Chondrocyte (in vitro differentiated cells): Measurements from ENCODE around the gene ELOB. TPM values are rescaled to one million over a fixed set of nuclear protein-coding genes. Genes with fewer than 3 reads are reported as not detected.

ENCODE experiments used
- DNase-seq: peaks from one replicate; pipeline ENCODE4 v3.0.0; 2021; ENCODE audit warnings: mixed read lengths, low spot score
- H3K27ac Mint-ChIP-seq: one replicate; pipeline ENCODE4 v1.8.0; 2021; ENCODE audit warnings: mild to moderate bottlenecking, moderate library complexity, mixed read lengths; ENCODE audit not compliant: unreplicated experiment
- H3K27me3 Mint-ChIP-seq: 2 replicates; pipeline ENCODE4 v1.8.0; 2021; ENCODE audit warnings: low read depth, mixed read lengths
- H3K36me3 Mint-ChIP-seq: 2 replicates; pipeline ENCODE4 v1.8.0; 2021; ENCODE audit warnings: low read depth, mixed read lengths
- H3K4me1 Mint-ChIP-seq: 2 replicates; pipeline ENCODE4 v1.8.0; 2021; ENCODE audit warnings: low read depth, mild to moderate bottlenecking, mixed read lengths
- H3K4me3 Mint-ChIP-seq: one replicate; pipeline ENCODE4 v1.8.0; 2021; ENCODE audit warnings: mild to moderate bottlenecking, moderate library complexity, mixed read lengths; ENCODE audit not compliant: unreplicated experiment
- H3K9me3 Mint-ChIP-seq: 2 replicates; pipeline ENCODE4 v1.8.0; 2021; ENCODE audit warnings: low read depth, mixed read lengths
- total RNA-seq: library from RNA; stranded (reverse); gene quantifications from 3 replicates; pipeline ENCODE4 v1.2.1, GENCODE V29; 2021
- TF ChIP-seq, protein P1 (sequence below): fragments of 200-600 bp; sonication (generic); IDR thresholded peaks from 2 replicates; pipeline ENCODE4 v1.5.0; 2021; ENCODE audit warnings: antibody characterized with exemption, mild to moderate bottlenecking, moderate library complexity

The ELOB gene
- total RNA-seq, 1 donor from 2014 or later: 205 TPM

DNA sequence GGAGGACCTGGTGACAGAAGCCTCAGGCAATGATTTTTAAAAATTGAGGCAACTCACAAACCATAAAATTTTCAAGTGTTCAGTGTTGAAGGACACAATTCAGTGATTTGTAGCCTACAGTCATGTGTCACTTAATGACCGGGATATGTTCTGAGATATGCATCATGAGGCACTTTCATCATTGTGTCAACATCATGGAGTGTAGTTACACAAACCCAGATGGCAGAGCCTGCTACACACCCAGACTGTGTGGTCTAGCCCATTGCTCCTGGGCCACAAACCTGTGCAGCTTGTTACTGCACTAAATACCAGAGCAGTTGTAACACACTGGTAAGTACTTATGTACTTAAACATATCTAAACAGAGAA is 22.8 kb upstream of the ELOB start:
- no peaks in the 10 kb centered on the region for H3K4me1 Mint-ChIP-seq
- peaks cover 3% of the 10 kb centered on the region for H3K36me3 Mint-ChIP-seq
- no peak for DNase-seq
- H3K27ac Mint-ChIP-seq: no peak overlapping the region
- peaks cover 5% of the 10 kb centered on the region for H3K27me3 Mint-ChIP-seq
- H3K4me3 Mint-ChIP-seq: no peak overlapping the region
- TF ChIP-seq, protein P1, sequence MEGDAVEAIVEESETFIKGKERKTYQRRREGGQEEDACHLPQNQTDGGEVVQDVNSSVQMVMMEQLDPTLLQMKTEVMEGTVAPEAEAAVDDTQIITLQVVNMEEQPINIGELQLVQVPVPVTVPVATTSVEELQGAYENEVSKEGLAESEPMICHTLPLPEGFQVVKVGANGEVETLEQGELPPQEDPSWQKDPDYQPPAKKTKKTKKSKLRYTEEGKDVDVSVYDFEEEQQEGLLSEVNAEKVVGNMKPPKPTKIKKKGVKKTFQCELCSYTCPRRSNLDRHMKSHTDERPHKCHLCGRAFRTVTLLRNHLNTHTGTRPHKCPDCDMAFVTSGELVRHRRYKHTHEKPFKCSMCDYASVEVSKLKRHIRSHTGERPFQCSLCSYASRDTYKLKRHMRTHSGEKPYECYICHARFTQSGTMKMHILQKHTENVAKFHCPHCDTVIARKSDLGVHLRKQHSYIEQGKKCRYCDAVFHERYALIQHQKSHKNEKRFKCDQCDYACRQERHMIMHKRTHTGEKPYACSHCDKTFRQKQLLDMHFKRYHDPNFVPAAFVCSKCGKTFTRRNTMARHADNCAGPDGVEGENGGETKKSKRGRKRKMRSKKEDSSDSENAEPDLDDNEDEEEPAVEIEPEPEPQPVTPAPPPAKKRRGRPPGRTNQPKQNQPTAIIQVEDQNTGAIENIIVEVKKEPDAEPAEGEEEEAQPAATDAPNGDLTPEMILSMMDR: no peak
- peaks cover 16% of the 10 kb centered on the region for H3K9me3 Mint-ChIP-seq

DNA sequence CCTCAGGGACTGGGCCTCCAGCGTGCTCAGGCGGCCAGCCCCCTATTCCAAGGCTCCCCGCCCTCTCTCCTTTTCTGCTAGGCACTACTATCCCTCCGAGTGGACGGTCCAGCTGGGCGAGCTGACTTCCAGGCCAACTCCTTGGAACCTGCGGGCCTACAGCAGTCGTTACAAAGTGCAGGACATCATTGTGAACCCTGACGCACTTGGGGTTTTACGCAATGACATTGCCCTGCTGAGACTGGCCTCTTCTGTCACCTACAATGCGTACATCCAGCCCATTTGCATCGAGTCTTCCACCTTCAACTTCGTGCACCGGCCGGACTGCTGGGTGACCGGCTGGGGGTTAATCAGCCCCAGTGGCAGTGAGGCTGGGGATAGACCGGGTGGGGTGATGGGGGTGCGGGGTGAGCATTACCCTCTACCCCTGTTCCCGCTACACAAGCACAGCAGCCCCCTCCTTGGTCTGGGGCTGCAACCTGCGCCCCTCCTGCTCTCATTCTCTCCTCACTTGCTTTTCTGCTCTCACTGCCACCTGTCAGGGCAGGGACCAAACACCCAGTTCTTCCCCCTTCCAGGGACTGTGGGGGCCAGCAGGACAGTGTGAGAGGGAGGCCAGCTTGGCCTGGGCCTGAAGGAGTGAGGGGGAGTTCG is 22.3 kb upstream of the ELOB start:
- Mint-ChIP-seq H3K9me3 (peaks cover 15% of the 10 kb centered on the region), H3K4me3 (no peak overlapping the region), H3K27ac (no peak overlapping the region), H3K36me3 (peaks cover 3% of the 10 kb centered on the region), H3K4me1 (no peaks in the 10 kb centered on the region), H3K27me3 (peaks cover 9% of the 10 kb centered on the region)
- TF ChIP-seq, protein P1: no peak
- peak; percentile 63 for DNase-seq

DNA sequence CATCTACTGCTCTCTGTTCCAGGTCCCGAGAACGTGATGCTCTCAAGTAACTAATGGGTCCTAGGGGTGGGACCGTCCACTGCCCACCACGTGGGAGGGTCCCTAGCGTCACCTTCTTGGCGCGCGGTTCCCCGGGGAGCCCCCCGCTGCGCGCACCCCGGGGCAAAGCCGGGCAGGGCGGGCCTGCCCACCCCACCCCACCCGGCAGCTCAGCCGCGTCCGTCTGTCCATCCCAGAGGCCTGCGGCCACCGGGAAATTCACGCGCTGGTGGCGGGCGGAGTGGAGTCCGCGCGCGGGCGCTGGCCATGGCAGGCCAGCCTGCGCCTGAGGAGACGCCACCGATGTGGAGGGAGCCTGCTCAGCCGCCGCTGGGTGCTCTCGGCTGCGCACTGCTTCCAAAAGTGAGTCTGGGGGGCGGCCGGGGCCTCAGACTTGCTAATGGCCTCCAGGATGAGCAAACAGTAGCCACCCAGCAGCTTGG is 21.7 kb upstream of the ELOB start:
- H3K4me1 Mint-ChIP-seq: no peaks in the 10 kb centered on the region
- TF ChIP-seq, protein P1: no peak
- peaks cover under 1% of the 10 kb centered on the region for H3K36me3 Mint-ChIP-seq
- no peak for DNase-seq
- no peak overlapping the region for H3K4me3 Mint-ChIP-seq
- H3K9me3 Mint-ChIP-seq: peaks cover 9% of the 10 kb centered on the region
- peaks cover 11% of the 10 kb centered on the region for H3K27me3 Mint-ChIP-seq
- no peak overlapping the region for H3K27ac Mint-ChIP-seq

DNA sequence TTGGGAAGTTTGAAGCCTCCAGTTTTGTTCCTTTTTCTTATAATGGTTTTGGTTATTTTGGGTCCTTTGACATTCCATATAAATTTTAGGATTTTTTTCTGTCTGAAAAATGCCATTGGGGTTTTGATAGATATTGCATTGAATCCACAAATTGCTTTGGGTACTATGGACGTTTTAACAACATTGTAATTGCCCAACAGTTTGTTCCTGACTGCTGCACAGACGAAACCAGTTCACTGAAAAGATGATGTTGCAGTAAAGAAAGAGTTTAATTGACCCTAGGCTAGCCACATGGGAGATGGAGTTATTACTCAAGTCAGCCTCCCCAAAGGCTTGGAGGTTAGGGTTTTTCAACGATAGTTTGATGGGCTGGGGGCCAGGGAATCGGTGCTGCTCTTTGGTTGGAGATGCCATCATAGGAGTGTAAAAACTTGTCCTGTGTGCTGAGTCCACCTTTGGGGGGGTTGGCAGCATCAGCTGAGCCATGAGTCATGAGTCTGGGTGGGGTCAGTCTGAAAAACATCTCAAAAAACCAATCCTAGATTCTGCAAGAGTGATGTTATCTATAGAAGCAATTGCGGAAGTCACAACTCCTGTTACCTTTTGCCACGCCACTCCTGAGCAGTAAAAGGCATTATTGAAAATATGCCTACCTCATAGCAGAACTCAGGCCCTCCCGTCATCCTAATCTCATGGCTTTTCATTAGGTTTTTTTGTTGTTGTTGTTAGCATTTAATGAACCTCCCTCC is 18.5 kb upstream of the ELOB start:
- Mint-ChIP-seq H3K9me3 (no peaks in the 10 kb centered on the region), H3K36me3 (no peaks in the 10 kb centered on the region), H3K4me3 (no peak overlapping the region), H3K27ac (no peak overlapping the region), H3K4me1 (no peaks in the 10 kb centered on the region), H3K27me3 (peaks cover 29% of the 10 kb centered on the region)
- TF ChIP-seq, protein P1: no peak
- DNase-seq: peak; percentile 22

DNA sequence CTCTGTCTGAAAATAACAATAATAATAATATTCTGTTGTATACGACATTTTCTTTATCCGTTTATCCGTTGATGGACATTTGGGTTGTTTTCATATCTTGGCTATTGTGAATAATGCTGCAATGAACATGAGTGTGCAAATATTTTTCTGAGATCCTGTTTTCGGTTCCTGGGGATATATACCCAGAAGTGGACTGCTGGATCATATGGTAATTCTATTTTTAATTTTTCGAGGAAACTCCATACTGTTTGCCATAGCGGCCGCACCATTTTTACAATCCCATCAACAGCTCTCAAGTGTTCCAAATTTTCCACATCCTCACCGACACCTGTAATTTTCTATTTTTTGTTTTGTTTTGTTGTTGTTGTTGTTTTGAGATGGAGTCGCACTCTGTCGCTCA is 15.9 kb upstream of the ELOB start:
- TF ChIP-seq, protein P1: no peak
- Mint-ChIP-seq H3K27me3 (peaks cover 42% of the 10 kb centered on the region), H3K4me1 (no peaks in the 10 kb centered on the region)

More for the DNA sequence above, 15.9 kb upstream of the ELOB start:
- Mint-ChIP-seq H3K4me3 (no peak overlapping the region), H3K9me3 (no peaks in the 10 kb centered on the region), H3K27ac (no peak overlapping the region), H3K36me3 (no peaks in the 10 kb centered on the region)
- DNase-seq: no peak
